GM18861 (cell line): ENCODE measurements around the gene SLC49A3.
A peak's percentile ranks its signal among the peaks of the same experiment; 100 is the strongest.
"Not testable (repeated sequence)": the region's sequence is repeated elsewhere in the genome, so short reads cannot be mapped to it uniquely, and the experiment has no call there.

Experiments
- ATAC-seq: cut with Tn5 transposase; IDR thresholded peaks from one replicate; pipeline ENCODE4 v1.9.1; 2021; ENCODE audit not compliant: unreplicated experiment

SLC49A3 gene

DNA sequence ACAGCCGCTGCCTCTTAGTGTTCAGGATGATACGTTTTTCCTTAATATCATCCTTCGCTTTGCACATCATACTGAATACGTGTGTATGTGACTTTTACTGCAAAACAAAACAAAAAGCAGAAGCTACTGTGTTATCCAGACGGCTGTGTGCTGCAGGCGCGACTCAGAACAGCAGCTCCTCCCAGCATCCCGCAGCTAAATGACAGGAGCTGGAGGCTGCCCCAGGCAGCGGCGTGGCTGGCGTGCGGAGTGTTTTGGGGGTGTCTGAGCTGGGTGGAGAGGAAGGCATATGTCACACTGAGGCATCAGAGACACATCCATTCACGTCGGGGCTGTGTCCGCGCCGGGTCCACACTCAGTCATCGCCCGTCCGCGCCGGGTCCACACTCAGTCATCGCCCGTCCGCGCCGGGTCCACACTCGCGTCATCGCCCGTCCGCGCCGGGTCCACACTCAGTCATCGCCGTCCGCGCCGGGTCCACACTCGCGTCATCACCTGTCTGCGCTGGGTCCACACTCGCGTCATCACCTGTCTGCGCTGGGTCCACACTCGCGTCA, 33.3 kb upstream of the SLC49A3 start:
- no peak for ATAC-seq

DNA sequence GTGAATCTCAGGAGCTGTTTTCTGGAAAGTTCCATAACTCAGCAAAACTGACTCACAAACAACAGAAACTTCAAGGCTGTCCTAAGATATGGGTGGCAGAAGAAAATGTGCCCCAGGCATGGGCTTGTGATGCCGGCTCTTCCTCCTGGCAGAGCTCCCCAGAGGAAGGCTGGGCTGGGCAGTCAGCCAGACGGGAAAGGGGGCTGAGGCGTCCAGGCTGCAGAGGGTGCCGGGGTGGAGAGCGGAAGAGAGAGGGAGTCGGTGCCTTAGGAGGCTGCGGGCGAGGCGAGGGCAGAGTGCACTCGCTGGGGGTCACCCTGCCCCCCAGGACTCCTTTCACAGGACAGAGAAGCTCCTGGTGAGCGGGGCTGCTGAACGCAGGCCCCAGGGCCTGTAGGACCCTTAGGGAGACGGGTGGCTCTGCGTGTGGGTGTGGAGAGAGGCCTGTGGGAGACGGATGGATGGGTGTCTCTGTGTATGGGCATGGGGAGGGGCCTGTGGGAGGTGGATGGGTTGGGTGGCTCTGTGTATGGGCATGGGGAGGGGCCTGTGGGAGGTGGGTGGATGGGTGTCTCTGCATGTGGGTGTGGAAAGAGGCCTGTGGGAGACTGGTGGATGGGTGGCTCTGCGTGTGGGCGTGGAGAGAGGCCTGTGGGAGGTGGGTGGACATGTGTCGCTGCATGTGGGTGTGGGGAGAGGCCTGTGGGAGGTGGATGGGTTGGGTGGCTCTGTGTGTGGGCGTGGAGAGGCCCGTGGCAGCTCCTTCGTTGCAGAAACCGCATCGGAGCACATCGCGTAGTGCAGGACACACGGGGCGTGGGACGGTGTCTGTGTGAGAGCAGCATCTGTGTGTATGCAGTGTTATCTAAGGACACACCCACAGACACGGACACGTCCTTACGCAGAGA, 32.6 kb upstream of the SLC49A3 start:
- no peak for ATAC-seq

GRCh38 chr4:720111-720860, 31.3 kb upstream of the SLC49A3 start:
- no peak for ATAC-seq

- no peak for ATAC-seq
Measured at GRCh38 chr4:718460-718859, 29.5 kb upstream of the SLC49A3 start.

DNA sequence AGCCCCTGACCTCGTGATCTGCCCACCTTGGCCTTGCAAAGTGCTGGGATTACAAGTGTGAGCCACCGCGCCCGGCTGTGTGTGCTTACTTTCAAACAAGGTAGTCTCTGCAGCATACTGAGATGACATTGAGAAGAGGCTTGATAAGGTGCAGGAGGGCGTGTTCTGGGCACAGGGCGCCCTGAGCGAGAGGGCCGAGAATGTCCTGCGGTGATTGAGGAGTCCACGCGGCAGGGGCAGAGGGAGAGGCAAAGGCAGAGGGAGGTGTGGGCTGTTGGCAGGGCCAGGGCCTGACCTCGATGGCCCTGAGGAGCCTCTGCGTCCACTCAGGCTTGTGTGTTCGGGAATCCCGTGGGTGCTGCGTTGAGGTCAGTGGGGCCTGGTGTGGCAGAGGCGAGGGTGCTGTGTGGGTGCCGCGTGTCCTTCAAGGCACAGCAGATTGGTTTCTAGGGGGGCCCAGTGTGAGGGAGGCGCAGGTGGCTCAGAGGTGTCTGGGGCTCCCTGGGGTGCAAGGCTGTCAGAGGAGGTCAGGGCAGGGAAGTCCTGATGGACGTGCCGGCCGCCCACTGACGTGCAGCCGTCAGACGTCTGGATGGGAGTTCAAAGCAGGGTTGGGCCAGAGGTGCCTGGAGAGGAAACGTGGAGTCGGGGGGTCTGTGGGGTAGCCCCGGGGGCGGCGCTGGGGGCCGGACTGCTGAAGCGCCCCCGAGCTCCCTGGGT, 28.8 kb upstream of the SLC49A3 start:
- no peak for ATAC-seq

GRCh38 chr4:714087-714486, 25.1 kb upstream of the SLC49A3 start:
- no peak for ATAC-seq

DNA sequence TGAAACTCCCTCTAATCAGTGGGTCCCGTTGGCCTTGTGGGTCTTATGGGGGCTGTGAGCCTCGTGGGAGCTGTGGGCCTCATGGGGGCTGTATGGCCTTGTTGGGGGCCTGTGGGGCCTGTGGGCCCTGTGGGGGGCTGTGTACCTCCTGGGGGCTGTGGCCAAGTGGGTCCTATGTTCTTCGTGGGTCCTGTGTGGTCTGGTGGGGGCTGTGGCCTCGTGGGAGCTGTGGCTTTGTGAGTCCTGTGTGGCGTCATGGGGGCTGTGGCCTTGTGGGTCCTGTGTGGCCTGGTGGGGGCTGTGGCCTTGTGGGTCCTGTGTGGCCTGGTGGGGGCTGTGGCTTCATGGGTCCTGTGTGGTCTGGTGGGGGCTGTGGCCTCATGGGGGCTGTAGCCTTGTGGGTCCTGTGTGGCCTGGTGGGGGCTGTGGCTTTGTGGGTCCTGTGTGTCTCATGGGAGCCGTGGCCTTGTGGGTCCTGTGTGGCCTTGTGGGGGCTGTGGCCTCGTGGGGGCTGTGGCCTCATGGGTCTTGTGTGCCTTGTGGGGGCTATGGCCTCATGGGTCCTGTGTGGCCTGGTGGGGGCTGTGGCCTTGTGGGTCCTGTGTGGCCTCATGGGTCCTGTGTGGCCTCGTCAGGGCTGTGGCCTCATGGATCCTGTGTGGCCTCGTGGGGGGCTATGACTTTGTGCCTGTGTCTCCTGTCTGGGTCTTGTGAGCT, 24.1 kb upstream of the SLC49A3 start:
- no peak for ATAC-seq

GRCh38 chr4:712093-712492, 23.1 kb upstream of the SLC49A3 start:
- ATAC-seq, result no peak

- ATAC-seq, result no peak
Measured at GRCh38 chr4:710916-711315, 22.0 kb upstream of the SLC49A3 start.

- no peak for ATAC-seq
Measured at GRCh38 chr4:710116-710515, 21.2 kb upstream of the SLC49A3 start.

DNA sequence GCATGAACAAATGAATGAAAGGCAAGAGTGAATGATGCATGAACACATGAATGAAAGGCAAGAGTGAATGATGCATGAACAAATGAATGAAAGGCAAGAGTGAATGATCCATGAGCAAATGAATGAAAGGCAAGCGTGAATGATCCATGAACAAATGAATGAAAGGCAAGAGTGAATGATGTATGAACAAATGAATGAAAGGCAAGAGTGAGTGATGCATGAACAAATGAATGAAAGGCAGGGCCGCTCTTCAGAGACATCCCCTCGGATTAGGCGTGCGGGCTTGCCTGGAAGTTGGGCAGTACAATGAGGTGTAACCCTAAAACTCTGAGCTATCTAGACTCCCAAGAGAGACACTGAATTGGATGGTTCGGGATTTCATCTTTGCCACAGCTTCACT, 20.4 kb upstream of the SLC49A3 start:
- no peak for ATAC-seq

GRCh38 chr4:708631-708933, 19.6 kb upstream of the SLC49A3 start:
- no peak for ATAC-seq

DNA sequence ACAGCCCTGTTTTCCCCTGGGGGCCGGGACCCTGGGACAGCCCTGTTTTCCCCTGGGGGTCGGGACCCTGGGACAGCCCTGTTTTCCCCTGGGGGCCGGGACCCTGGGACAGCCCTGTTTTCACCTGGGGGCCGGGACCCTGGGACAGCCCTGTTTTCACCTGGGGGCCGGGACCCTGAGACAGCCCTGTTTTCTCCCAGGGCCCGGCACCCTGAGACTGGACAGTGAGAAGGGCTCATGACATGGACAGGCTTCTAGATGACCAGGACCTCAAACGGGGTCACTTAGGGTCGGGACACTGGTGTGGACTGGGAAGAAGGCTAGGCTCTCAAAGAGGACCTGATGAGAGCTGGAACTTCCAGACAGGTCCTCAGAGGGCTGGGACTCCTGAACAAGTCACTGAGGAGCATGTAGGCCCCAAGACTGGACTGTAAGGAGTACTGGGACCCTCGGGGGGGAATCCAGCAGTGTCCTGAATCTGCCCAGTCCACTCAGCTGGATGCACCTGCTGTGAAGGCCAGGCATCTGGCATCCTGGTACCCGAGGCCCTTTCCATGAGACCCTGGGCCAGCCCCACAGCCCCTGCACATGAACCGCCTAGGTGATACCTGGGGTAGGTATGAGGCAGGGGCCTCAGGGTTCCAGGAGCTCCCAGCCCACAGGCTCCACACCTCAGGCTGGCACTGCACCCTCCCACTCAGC, 19.1 kb upstream of the SLC49A3 start:
- no peak for ATAC-seq

GRCh38 chr4:706834-707598, 18.1 kb upstream of the SLC49A3 start:
- no peak for ATAC-seq

- not testable (repeated sequence) for ATAC-seq
Measured at GRCh38 chr4:706083-706633, 17.2 kb upstream of the SLC49A3 start.

DNA sequence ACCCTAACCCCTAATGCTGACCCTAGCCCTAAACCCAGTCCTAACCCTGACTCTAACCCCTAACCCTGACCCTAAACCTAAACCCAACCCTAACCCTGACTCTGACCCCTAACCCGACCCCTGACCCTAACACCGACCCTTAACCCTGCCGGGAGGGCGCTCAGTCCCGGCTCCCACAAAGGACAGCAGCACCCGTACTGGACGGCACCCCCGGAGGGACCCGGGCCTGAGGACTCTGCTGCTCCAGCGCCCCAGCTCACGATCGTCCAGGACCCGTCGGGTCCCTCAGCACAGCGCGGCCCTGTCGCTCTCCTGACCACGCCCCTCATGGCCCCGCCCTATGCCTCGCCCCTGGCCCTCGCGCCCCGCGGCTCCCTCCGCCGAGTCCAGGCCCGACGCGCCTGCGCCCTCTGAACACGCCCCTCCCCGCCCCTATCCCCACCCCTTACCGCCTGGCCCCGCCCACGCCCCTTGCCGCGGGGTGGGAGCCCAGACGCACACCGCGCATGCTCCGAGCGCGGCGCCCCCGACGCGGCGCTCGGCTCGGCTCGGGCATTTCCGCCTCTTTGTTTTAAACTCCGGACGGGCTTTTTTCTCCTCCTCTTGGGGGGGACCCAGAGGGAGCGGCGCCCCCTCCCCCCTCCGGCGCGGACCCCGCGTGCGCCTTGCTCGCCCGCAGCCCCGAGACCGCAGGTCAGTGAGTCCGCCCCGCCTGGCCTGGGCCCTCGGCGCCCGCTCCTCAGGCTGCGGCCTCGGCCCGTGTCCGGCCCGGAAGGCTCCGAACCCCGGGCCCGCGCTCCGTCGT, 16.5 kb upstream of the SLC49A3 start, which contains the start of gene PCGF3:
Gene PCGF3 (plus strand): TSS at position 555 of the 805 bp plus-strand sequence. CDS start 27,849 bp downstream, outside the sequence.
- peak; percentile 63 for ATAC-seq

DNA sequence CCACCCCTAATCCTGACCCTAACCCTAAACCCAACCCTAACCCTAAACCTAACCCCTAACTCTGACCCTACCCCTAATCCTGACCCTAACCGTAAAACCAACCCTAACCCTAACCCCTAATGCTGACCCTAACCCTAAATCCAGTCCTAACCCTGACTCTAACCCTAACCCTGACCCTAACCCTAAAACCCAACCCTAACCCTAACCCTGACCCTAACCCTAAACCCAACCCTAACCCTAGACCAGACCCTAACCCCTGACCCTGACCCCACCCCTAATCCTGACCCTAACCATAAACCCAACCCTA, 16.0 kb upstream of the SLC49A3 start:
- ATAC-seq, result no peak

DNA sequence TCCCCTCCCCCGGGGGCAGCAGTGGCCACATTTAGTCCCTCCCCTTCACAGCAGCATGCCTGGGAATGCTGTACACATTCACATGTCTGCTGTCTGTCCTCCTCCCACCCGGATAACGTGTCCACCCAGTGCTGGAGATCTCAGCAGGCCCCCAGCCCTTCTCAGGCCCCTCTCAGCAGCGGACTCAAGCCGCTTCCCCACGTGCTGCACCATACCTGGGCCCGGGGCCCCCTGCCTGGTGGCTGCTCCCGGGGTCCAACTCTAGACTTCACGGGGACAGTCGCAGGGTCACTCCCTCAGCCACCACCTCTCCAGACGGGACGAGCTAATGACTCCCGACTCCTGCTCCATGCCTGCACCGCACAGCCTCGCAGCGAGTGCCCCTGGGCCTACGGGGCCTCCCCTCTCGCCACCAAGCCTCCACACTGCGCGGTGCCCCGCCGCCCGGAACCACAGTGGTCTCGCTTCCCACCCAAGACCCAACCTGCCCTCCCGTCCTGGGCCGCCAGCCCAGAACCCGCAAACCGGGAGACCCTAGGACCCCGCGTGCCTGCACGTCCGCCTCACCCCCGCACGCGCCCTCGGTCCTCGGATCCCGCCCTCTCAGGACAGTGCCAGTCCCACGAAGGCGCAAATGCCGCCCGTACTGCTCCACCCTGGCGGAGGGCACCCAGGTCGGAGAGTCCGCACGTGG, 15.4 kb upstream of the SLC49A3 start:
- ATAC-seq, result no peak
